ENCODE measurements around the gene IL11. TPM values are rescaled to one million over a fixed set of nuclear protein-coding genes. Genes with fewer than 3 reads are reported as not detected.
A peak's percentile ranks its signal among the peaks of the same experiment; 100 is the strongest.
"Not testable (repeated sequence)": the region's sequence is repeated elsewhere in the genome, so short reads cannot be mapped to it uniquely, and the experiment has no call there.

Gene IL11
- total RNA-seq, 2 experiments from 2014 or later = 0.50 to 0.68 TPM

DNA sequence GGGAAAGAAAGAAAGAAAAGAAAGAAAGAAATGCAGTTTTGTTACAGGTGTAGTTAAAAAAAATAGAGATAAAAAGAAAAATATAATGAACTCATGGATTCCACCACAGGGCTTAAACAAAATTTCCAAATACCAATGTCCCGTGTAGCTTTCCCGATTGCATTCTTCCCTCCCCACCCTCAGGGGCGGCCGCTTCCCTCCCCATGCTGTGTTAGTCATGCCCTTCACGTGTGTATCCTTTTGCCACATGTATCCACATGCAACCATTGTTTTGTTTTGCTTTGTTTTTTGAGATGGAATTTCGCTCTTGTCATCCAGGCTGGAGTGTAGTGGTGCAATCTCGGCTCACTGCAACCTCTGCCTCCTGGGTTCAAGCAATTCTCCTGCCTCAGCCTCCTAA is 34.2 kb downstream of the IL11 start:
- DNase-seq (no peak), ATAC-seq (no peak)
- peaks cover 11% of the 10 kb centered on the region for H3K4me1 Mint-ChIP-seq
- H3K36me3 Mint-ChIP-seq = peaks cover 2% of the 10 kb centered on the region
- CTCF ChIA-PET = interaction anchor here (2.0 to 3.8 kb wide), 2 partner anchors 34 to 168 kb away, joined by 6 to 45 read pairs; no protein-coding TSS in a partner anchor
- peaks cover 25% of the 10 kb centered on the region for H3K27me3 Mint-ChIP-seq
- no peaks in the 10 kb centered on the region for H3K9me3 Mint-ChIP-seq (ENCODE audit: low read depth)
- H3K4me3 Mint-ChIP-seq = no peak overlapping the region
- no peak overlapping the region for H3K27ac Mint-ChIP-seq

DNA sequence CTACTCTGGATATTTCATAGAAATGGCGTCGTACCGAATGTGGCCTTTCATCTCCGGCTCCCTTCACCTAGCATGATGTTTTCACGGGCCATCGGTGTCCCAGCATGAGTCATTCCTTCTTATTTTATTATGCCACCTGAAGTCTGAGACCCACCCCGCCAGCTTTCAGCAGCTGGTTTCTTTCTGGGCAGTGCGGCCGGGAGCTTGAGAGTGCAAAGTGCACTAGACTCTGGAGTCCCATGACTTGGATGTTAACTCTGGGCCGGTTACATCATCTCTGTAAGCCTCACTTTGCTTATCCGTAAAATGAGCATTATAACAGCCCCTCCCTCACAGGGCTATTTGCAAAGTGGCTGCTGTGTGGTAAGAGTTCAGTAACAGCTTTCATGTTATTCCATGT is 36.4 kb downstream of the IL11 start:
- H3K4me1 Mint-ChIP-seq = peaks cover 8% of the 10 kb centered on the region
- no peaks in the 10 kb centered on the region for H3K9me3 Mint-ChIP-seq (ENCODE audit: low read depth)
- no peak for ATAC-seq
- DNase-seq = no peak
- H3K4me3 Mint-ChIP-seq = no peak overlapping the region
- H3K36me3 Mint-ChIP-seq = no peaks in the 10 kb centered on the region
- CTCF ChIA-PET = no interaction called here
- H3K27ac Mint-ChIP-seq = no peak overlapping the region
- H3K27me3 Mint-ChIP-seq = peaks cover 25% of the 10 kb centered on the region

GRCh38 chr19:55329791-55330190 is 40.5 kb downstream of the IL11 start:
- CTCF ChIA-PET = interaction anchor here (3.5 kb wide), 1 partner anchor 28 kb away, joined by 8 read pairs; no protein-coding TSS in a partner anchor

DNA sequence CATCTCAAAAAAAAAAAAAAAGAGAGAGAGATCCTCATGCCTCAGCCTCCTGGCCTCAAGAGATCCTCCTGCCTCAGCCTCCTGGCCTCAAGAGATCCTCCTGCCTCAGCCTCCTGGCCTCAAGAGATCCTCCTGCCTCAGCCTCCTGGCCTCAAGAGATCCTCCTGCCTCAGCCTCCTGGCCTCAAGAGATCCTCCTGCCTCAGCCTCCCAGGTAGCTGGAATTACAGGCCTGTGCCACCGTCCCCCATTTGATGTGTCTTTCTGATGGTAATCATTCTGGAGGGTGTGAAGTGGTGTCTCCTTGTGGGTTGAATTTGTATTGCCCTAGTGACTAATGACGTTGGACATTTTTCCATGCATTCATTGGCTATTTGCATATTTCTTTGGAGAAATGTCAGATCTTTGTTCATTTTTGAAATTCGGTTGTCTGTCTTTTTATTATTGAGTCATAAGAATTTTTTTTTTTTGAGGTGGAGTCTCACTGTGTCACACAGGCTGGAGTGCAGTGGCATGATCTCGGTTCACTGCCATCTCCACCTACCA is 41.4 kb downstream of the IL11 start:
- not testable (repeated sequence) for H3K36me3 Mint-ChIP-seq; H3K27ac Mint-ChIP-seq; H3K9me3 Mint-ChIP-seq (ENCODE audit: low read depth); DNase-seq; H3K4me1 Mint-ChIP-seq; H3K4me3 Mint-ChIP-seq; ATAC-seq
- CTCF ChIA-PET = interaction anchor here (3.5 kb wide), 1 partner anchor 27 kb away, joined by 8 read pairs; no protein-coding TSS in a partner anchor
- peaks cover 11% of the 10 kb centered on the region for H3K27me3 Mint-ChIP-seq

More at GRCh38 chr19:55329791-55330190, 40.5 kb downstream of the IL11 start:
- not testable (repeated sequence) for H3K9me3 Mint-ChIP-seq (ENCODE audit: low read depth); DNase-seq; H3K27ac Mint-ChIP-seq; H3K4me1 Mint-ChIP-seq; H3K36me3 Mint-ChIP-seq; ATAC-seq; H3K4me3 Mint-ChIP-seq
- peaks cover 11% of the 10 kb centered on the region for H3K27me3 Mint-ChIP-seq

DNA sequence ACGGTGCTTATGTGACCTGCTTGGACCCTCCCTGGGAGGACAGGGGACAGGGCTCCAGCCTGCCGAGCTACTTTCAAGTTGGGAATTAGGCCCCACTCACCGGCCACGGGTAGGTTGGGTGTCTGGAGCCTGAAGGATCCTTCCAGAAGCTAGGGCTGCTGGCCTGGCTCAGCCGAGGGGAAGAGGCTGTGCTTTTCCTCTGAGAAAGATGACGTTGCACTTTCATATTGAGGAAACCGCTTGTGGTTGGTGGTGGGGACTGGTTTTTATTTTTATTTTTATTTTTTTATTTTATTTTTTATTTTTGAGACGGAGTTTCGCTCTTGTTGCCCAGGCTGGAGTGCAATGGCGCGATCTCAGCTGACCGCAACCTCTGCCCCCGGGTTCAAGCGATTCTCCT is 45.1 kb downstream of the IL11 start, which contains the start of gene TMEM150B:
Gene TMEM150B, minus strand, starts transcription at position 170 of the 400 bp plus-strand sequence. CDS start 4,305 bp downstream, outside the sequence.
- CTCF ChIA-PET = interaction anchor here (2.5 kb wide), 1 partner anchor 23 kb away, joined by 9 read pairs; no protein-coding TSS in a partner anchor
- H3K4me3 Mint-ChIP-seq = peak within 1 kb of the TSS; percentile 44
- no peaks in the 10 kb centered on the region for H3K9me3 Mint-ChIP-seq (ENCODE audit: low read depth)
- H3K27ac Mint-ChIP-seq = peak within 1 kb of the TSS; percentile 65
- no peaks in the 10 kb centered on the region for H3K36me3 Mint-ChIP-seq
- DNase-seq (no peak), ATAC-seq (peak; percentile 52)
- H3K4me1 Mint-ChIP-seq = peaks cover 21% of the 10 kb centered on the region
- peaks cover 9% of the 10 kb centered on the region for H3K27me3 Mint-ChIP-seq

GRCh38 chr19:55324662-55325061 is 45.6 kb downstream of the IL11 start:
- Mint-ChIP-seq H3K27ac (no peak overlapping the region), H3K27me3 (peaks cover 9% of the 10 kb centered on the region), H3K4me1 (peaks cover 21% of the 10 kb centered on the region), H3K4me3 (peak overlapping the region; percentile 44), H3K9me3 (ENCODE audit: low read depth) (no peaks in the 10 kb centered on the region), H3K36me3 (no peaks in the 10 kb centered on the region)
- ATAC-seq (no peak), DNase-seq (no peak)
- CTCF ChIA-PET = interaction anchor here (2.5 kb wide), 1 partner anchor 23 kb away, joined by 9 read pairs; no protein-coding TSS in a partner anchor

DNA sequence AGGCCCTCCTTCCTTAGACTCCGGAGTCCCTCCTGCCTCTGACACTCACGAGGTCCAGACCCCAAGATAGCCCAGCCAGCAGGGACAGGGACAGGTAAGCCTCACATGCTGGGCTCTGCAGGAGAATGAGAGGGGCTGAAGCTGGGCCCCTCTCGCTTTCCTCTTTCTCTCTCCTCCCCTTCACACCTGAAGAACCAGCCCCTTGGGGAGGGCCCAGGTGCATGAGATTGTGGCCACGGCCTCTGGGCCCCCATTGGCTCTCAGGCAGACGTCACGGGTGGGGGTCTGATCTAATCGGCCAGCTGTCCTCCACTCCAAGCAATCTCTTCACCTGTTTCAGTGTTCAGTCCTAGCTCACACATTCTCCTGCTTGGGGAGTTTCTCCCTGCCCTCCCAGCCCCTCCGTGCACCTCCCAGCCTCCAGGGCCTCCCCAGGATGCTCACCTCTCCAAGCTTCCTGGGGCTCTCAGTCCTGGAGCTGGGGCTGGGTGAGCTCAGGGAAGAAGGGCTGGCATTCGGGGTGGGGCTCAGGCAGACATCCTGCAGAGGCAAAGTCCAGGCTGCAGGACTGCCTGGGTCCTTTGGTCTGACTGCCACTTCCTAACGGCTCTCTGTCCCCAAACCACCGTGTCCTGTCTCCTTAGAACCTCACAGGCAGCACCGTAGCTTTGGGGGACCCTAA is 47.9 kb downstream of the IL11 start:
- no peak for DNase-seq
- H3K4me1 Mint-ChIP-seq = peaks cover 21% of the 10 kb centered on the region
- no peaks in the 10 kb centered on the region for H3K36me3 Mint-ChIP-seq
- ATAC-seq = no peak
- H3K27ac Mint-ChIP-seq = no peak overlapping the region
- H3K4me3 Mint-ChIP-seq = no peak overlapping the region
- H3K9me3 Mint-ChIP-seq (ENCODE audit: low read depth) = no peaks in the 10 kb centered on the region
- CTCF ChIA-PET = interaction anchor here (0.9 to 3.7 kb wide), 3 partner anchors 20 to 181 kb away, joined by 3 to 24 read pairs (median 3); partner anchors contain the start of gene TMEM238
- H3K27me3 Mint-ChIP-seq = peaks cover 9% of the 10 kb centered on the region

GRCh38 chr19:55321466-55322137 is 48.7 kb downstream of the IL11 start:
- Mint-ChIP-seq H3K27me3 (peaks cover 9% of the 10 kb centered on the region), H3K4me3 (no peak overlapping the region), H3K4me1 (peaks cover 21% of the 10 kb centered on the region), H3K9me3 (ENCODE audit: low read depth) (no peaks in the 10 kb centered on the region), H3K27ac (no peak overlapping the region), H3K36me3 (no peaks in the 10 kb centered on the region)
- DNase-seq (no peak), ATAC-seq (no peak)
- CTCF ChIA-PET = interaction anchor here (3.7 kb wide), 1 partner anchor 20 kb away, joined by 24 read pairs; no protein-coding TSS in a partner anchor

GRCh38 chr19:55320844-55321419 is 49.3 kb downstream of the IL11 start:
- no peak for DNase-seq
- no peaks in the 10 kb centered on the region for H3K36me3 Mint-ChIP-seq
- peaks cover 21% of the 10 kb centered on the region for H3K4me1 Mint-ChIP-seq
- H3K4me3 Mint-ChIP-seq = no peak overlapping the region
- CTCF ChIA-PET = interaction anchor here (3.7 kb wide), 1 partner anchor 19 kb away, joined by 24 read pairs; no protein-coding TSS in a partner anchor
- peaks cover 9% of the 10 kb centered on the region for H3K27me3 Mint-ChIP-seq
- no peaks in the 10 kb centered on the region for H3K9me3 Mint-ChIP-seq (ENCODE audit: low read depth)
- no peak for ATAC-seq
- H3K27ac Mint-ChIP-seq = no peak overlapping the region

DNA sequence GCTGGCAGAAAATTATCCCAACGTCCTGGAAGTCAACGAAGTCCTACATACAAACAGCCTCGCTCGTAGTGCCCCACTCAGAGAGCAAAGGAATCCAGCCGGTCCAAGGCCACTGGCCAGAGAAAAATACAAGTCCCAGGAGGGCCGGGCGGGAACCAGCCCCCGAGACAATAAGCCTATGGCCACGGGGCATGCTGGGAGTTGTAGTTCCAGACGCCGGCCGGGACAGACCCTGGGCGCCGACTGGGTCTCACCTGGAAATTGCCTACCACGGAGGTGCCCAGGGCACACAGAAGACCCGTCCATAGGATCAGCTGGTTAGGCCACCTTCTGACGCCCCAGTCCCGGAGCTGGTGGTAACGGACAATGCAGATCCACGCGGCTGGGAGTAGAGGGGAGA is 50.5 kb downstream of the IL11 start:
- CTCF ChIA-PET = interaction anchor here (1.1 to 3.7 kb wide), 3 partner anchors 18 to 98 kb away, joined by 3 to 24 read pairs (median 3); no protein-coding TSS in a partner anchor
- Mint-ChIP-seq H3K4me3 (no peak overlapping the region), H3K27me3 (peaks cover 9% of the 10 kb centered on the region), H3K4me1 (peaks cover 16% of the 10 kb centered on the region), H3K36me3 (no peaks in the 10 kb centered on the region), H3K27ac (no peak overlapping the region), H3K9me3 (ENCODE audit: low read depth) (no peaks in the 10 kb centered on the region)
- ATAC-seq = no peak
- DNase-seq = no peak

DNA sequence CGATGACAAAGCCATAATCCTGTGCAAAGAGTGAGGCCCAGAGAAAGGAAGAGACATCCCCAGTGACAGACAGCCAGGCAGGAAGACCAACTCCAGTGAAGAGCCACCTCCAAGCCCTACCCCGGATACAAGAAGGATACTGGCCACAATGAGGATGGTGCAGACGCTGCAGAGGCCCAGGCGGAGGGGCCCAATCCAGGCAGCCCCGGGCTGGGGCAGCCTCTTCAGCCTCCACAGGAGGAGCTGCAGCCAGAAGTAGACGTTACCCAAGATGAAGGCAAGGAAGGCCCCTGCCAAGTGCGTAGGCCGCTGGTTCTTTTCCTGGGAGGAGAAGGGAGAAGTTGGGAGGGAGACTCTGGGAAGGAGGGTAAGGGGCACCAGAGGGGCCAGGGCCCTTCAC is 53.6 kb downstream of the IL11 start:
- DNase-seq (no peak), ATAC-seq (no peak)
- Mint-ChIP-seq H3K4me3 (no peak overlapping the region), H3K27ac (no peak overlapping the region), H3K9me3 (ENCODE audit: low read depth) (no peaks in the 10 kb centered on the region), H3K4me1 (peaks cover 7% of the 10 kb centered on the region), H3K27me3 (no peaks in the 10 kb centered on the region), H3K36me3 (no peaks in the 10 kb centered on the region)
- CTCF ChIA-PET = interaction anchor here (1.6 kb wide), 1 partner anchor 15 kb away, joined by 6 read pairs; no protein-coding TSS in a partner anchor

DNA sequence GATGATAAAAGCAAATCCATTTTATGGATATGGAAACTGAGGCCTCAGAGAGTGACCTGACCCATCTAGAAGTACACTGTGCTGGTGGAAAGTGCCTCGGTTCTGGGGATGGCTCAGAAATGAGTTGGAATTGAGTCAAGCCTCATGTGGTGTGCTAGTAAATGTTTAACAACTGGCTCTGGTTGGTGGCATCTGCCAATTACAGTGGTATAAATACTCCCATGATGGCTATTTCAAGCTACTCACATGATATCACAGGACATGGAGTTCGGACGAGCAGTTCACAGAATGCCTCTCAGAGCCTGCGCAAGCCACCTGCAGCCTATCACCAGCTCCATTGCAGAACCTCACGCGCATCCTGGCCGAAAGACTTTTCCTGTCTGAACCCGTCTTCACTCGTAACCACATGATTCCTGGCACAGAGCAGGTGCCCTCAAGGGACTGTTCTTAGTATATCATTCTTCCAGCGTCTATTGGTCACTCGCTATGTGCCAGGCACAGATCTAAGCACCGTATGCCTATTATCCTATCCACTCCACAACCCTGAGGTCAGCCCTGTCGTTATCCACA is 54.2 kb downstream of the IL11 start:
- Mint-ChIP-seq H3K27me3 (no peaks in the 10 kb centered on the region), H3K4me3 (no peak overlapping the region), H3K27ac (no peak overlapping the region), H3K4me1 (peaks cover 1% of the 10 kb centered on the region), H3K36me3 (no peaks in the 10 kb centered on the region), H3K9me3 (ENCODE audit: low read depth) (no peaks in the 10 kb centered on the region)
- CTCF ChIA-PET = interaction anchor here (1.6 kb wide), 1 partner anchor 14 kb away, joined by 6 read pairs; no protein-coding TSS in a partner anchor
- no peak for ATAC-seq
- no peak for DNase-seq

- Mint-ChIP-seq H3K4me1 (no peaks in the 10 kb centered on the region), H3K27me3 (no peaks in the 10 kb centered on the region), H3K27ac (no peak overlapping the region), H3K4me3 (no peak overlapping the region), H3K9me3 (ENCODE audit: low read depth) (no peaks in the 10 kb centered on the region), H3K36me3 (no peaks in the 10 kb centered on the region)
- no peak for DNase-seq
- ATAC-seq = no peak
- CTCF ChIA-PET = no interaction called here
These were observed 55.9 kb downstream of the IL11 start for GRCh38 chr19:55314396-55314795.
